Neural crest cell (in vitro differentiated cells): ENCODE results near the gene CDC14A. TPM values are rescaled to one million over a fixed set of nuclear protein-coding genes. Genes with fewer than 3 reads are reported as not detected.
A peak's percentile ranks its signal among the peaks of the same experiment; 100 is the strongest.

Experiments
- DNase-seq: peaks from one replicate; pipeline ENCODE4 v3.0.0; 2021; ENCODE audit warnings: low read depth, mixed read lengths, low spot score
- H3K27ac Mint-ChIP-seq: one replicate; pipeline ENCODE4 v1.8.0; 2021; ENCODE audit warnings: mild to moderate bottlenecking, mixed read lengths; ENCODE audit not compliant: unreplicated experiment
- H3K27me3 Mint-ChIP-seq: 2 replicates; pipeline ENCODE4 v1.8.0; 2021; ENCODE audit warnings: low read depth, mild to moderate bottlenecking, mixed read lengths
- H3K36me3 Mint-ChIP-seq: 2 replicates; pipeline ENCODE4 v1.8.0; 2021; ENCODE audit warnings: low read depth, mild to moderate bottlenecking, mixed read lengths
- H3K4me1 Mint-ChIP-seq: 2 replicates; pipeline ENCODE4 v1.8.0; 2021; ENCODE audit warnings: mixed read lengths
- H3K4me3 Mint-ChIP-seq: one replicate; pipeline ENCODE4 v1.8.0; 2021; ENCODE audit warnings: mild to moderate bottlenecking, mixed read lengths
- H3K9me3 Mint-ChIP-seq: 2 replicates; pipeline ENCODE4 v1.8.0; 2021; ENCODE audit warnings: mixed read lengths
- CTCF ChIP-seq: fragments of 200-600 bp; sonication (generic); conservative IDR thresholded peaks from 2 replicates; pipeline ENCODE4 v1.5.0; 2021; ENCODE audit warnings: antibody characterized with exemption, mild to moderate bottlenecking
- total RNA-seq: library from RNA; stranded (reverse); gene quantifications from 2 replicates; pipeline ENCODE4 v1.2.1, GENCODE V29; 2021

The CDC14A gene
- total RNA-seq, 1 donor from 2014 or later = 15.7 TPM

DNA sequence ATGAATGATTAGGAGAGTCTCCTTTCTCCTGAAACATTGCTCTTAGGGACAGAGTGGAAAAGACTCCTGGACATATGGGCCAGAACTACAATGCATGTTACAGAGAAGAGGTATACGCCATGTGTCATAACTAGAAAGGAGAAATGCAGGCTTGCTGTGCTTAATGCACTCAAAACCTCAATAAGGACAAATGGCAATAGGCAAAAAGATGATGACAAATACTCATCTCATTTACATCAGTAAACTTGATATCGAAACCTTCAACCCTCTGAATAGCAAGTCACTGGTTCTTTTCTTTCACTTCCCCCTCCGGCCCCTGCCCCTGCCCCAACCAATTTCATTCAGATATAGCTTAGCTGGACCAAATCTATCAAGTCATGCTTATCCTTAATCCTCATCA lies 183.7 kb downstream of the CDC14A start:
- no peak overlapping the region for H3K27ac Mint-ChIP-seq
- peaks cover 13% of the 10 kb centered on the region for H3K4me1 Mint-ChIP-seq
- no peak for DNase-seq
- H3K36me3 Mint-ChIP-seq = no peaks in the 10 kb centered on the region
- no peak for TF ChIP-seq CTCF
- no peaks in the 10 kb centered on the region for H3K9me3 Mint-ChIP-seq
- H3K27me3 Mint-ChIP-seq = peaks cover 68% of the 10 kb centered on the region
- H3K4me3 Mint-ChIP-seq = no peak overlapping the region

DNA sequence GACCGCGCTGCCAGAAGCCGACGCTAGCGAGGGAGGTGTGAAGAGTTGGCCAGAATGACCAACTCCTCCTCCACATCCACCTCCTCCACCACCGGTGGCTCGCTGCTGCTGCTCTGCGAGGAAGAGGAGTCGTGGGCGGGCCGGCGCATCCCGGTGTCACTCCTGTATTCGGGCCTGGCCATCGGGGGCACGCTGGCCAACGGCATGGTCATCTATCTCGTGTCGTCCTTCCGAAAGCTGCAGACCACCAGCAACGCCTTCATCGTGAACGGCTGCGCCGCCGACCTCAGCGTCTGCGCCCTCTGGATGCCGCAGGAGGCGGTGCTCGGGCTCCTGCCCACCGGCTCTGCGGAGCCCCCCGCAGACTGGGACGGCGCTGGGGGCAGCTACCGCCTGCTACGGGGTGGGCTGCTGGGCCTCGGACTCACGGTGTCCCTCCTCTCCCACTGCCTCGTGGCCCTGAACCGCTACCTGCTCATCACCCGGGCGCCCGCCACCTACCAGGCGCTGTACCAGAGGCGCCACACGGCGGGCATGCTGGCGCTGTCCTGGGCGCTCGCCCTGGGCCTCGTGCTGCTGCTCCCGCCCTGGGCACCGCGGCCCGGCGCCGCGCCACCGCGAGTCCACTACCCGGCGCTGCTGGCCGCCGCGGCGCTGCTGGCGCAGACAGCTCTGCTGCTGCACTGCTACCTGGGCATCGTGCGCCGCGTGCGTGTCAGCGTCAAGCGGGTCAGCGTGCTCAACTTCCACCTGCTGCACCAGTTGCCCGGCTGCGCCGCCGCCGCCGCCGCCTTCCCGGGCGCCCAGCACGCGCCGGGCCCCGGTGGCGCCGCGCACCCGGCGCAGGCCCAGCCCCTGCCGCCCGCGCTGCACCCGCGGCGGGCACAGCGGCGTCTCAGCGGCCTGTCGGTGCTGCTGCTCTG lies 186.9 kb downstream of the CDC14A start:
- peak; percentile 41 for DNase-seq
- peaks cover 90% of the 10 kb centered on the region for H3K27me3 Mint-ChIP-seq
- peak; percentile 38 for TF ChIP-seq CTCF

DNA sequence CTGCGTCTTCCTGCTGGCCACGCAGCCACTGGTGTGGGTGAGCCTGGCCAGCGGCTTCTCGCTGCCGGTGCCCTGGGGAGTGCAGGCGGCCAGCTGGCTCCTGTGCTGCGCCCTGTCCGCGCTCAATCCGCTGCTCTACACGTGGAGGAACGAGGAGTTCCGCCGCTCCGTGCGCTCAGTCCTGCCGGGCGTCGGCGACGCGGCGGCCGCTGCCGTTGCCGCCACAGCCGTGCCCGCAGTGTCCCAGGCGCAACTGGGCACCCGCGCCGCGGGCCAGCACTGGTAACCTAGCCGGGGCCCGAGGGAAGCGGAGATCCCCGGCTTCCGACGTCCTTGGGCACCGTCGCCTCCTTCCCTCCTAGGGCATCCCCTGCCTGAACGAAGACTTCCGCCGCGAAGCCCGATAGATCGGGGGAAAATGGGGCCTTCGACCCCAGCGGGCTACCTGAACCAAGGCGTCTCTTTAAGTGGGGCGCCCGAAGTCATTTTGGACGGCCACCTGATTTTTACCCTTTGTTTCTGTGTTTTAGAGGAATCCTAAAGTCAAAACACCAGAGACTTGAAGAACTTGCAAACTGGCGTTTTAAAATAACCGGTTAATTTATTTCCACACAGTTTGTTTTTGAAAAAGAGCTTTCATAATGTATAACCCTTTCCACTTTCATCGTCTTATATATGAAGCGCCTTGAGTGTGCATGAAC lies 187.7 kb downstream of the CDC14A start:
- DNase-seq = peak; percentile 22
- H3K4me1 Mint-ChIP-seq = peaks cover 13% of the 10 kb centered on the region
- peaks cover 88% of the 10 kb centered on the region for H3K27me3 Mint-ChIP-seq

More for the DNA sequence above, 186.9 kb downstream of the CDC14A start:
- Mint-ChIP-seq H3K36me3 (no peaks in the 10 kb centered on the region), H3K9me3 (no peaks in the 10 kb centered on the region), H3K4me3 (peak overlapping the region; percentile 68), H3K27ac (no peak overlapping the region), H3K4me1 (peaks cover 13% of the 10 kb centered on the region)

DNA sequence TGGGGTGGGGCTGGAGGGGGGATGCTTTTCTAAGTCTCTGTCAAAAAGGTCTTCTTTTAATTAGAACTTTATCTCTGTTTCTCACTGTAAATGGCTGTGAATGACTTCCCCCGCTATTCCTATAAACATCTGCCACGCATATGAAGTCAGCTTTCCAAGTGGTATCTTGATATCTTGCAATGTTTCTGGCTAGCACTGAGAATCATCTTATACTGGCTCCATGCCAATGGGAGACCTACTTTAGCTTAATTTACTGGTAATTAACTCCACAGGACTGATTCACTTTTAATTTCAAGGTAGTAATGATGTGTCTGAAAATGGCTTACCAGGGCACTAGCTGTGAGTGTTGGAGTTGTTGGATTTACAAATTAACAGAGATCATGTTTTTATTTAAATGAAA lies 190.0 kb downstream of the CDC14A start:
- no peaks in the 10 kb centered on the region for H3K36me3 Mint-ChIP-seq
- H3K9me3 Mint-ChIP-seq = no peaks in the 10 kb centered on the region
- H3K27me3 Mint-ChIP-seq = peaks cover 70% of the 10 kb centered on the region
- H3K4me3 Mint-ChIP-seq = no peak overlapping the region
- H3K4me1 Mint-ChIP-seq = peaks cover 9% of the 10 kb centered on the region
- no peak overlapping the region for H3K27ac Mint-ChIP-seq
- no peak for DNase-seq
- no peak for TF ChIP-seq CTCF

More for the DNA sequence above, 187.7 kb downstream of the CDC14A start:
- Mint-ChIP-seq H3K9me3 (no peaks in the 10 kb centered on the region), H3K36me3 (no peaks in the 10 kb centered on the region), H3K4me3 (peak overlapping the region; percentile 57), H3K27ac (no peak overlapping the region)
- no peak for TF ChIP-seq CTCF

DNA sequence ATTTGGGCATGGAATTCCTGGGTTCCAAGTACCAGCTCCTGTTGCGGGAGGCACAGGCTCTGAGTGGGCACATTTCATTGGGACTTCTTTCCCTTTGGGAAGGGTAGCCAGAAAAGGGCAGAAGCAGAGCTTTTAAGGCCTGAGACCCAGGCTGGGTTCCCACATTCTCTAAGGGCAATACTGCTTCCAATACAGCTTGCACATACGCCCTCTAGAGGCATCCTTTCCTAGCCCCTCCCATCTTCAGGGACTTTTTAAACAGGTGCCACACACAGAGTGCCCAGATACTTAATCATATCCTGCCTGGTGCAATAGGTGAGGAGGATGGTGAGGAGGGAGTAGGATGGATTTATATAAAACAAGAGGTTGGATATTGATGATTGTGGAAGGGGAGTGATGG lies 191.3 kb downstream of the CDC14A start:
- peaks cover 57% of the 10 kb centered on the region for H3K27me3 Mint-ChIP-seq
- peaks cover 3% of the 10 kb centered on the region for H3K4me1 Mint-ChIP-seq
- H3K9me3 Mint-ChIP-seq = no peaks in the 10 kb centered on the region
- peak; percentile 23 for TF ChIP-seq CTCF
- no peaks in the 10 kb centered on the region for H3K36me3 Mint-ChIP-seq
- no peak overlapping the region for H3K4me3 Mint-ChIP-seq
- DNase-seq = no peak
- no peak overlapping the region for H3K27ac Mint-ChIP-seq
